Cardiac septum (tissue), 1 donor: ENCODE measurements around the gene FBXO48. TPM values are rescaled to one million over a fixed set of nuclear protein-coding genes. Genes with fewer than 3 reads are reported as not detected.

Experiments
- DNase-seq: peaks from one replicate; pipeline ENCODE4 v3.0.0-alpha.2; 2020; ENCODE audit warnings: low spot score
- intact Hi-C: fragments of 100-400 bp; cut with DNase I; formaldehyde crosslinking; loops from one replicate; pipeline ENCODE4 v1.14.0; 2022
- total RNA-seq: library from RNA; stranded (reverse); fragmentation: NEBNext Ultra II Directional; extraction: Animal tissue kit (Norgen Biotek cat#: 25700); gene quantifications from one replicate; pipeline ENCODE4 v1.2.1, GENCODE V29; 2021
- donor health status: DM: no; HTN: no; CAD: no.

The FBXO48 gene
- total RNA-seq, 1 donor from 2014 or later = 0.92 TPM

DNA sequence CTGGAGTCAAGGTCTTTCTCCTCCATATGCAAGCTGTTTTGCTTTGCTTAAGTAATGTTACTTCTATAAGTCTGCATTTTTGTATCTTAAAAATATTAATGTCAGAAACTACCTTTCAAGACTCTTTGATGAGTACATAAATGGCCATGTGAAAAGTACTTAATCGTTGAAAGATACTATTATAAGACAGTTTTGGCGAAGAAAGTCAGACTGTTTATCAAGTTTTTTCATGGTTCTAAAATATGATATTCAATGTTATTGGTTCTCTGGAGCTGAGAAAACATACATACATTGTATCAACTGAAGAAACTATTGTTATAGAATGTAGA lies 25.1 kb downstream of the FBXO48 start:
- DNase-seq = no peak
- intact Hi-C loops = loop anchor here (2.0 to 10.0 kb wide), 4 partner anchors 79 to 319 kb away; no protein-coding TSS in a partner anchor

DNA sequence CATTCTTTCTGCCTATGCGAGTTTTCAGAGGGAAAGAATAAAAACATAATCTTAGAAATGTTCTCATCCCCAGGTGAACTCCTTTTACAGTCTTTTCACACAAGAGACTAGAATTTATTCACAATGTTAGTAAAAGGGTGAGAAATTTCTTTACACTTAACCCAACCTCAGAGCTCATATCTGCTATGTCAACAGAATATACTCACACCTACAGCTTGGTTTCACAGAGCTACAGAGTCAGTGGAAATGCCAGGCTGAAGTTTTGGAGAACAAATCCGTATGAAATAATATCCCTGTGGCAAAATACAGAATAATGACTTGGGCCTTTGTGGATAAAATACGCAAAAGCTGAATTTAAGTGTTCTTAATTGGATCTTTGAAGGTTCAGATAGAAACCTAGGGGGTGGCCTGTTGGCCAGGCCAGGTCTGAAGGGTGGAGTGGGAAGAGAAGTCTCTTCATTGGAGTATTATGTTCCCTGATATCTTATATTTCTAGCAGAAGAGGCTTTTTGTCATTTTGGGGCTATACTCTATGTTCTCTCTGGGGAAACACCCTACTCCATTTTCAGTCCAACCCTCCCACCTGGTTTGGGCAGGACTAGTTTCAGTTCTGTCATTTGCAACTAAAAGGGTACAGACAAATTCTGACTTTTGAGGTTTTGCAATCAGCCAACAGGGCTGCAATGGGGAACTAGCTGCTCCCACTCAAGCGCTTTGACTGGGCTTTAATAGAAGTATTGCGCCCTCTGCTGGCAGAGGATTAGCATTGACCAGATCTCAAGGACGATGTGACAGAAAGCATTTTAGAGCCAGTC lies 25.7 kb downstream of the FBXO48 start:
- peak; percentile 88 for DNase-seq
- intact Hi-C loops = loop anchor here (2.0 to 10.0 kb wide), 4 partner anchors 79 to 319 kb away; no protein-coding TSS in a partner anchor

- intact Hi-C loops = no loop called here
- no peak for DNase-seq
Measured at GRCh38 chr2:68438455-68439303, 28.4 kb downstream of the FBXO48 start.

DNA sequence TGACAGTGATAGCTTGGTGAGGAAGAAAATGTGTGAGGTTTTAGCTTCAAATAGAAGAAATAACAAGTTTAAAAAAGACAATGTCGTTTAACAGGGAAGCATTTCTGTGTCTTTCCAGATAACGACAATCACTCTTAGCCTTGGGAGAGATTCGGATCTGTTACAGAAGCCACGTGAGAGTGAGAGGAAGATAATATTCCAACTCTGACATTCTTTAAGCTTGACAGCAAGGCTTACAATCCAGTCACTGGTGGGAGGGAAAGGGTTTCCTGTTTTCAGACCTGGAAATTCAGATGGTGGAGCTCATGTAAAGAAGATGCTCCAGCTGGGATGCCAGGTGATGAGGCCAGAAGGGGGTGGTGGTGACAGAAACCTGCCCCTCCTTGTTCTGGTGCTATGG lies 30.8 kb downstream of the FBXO48 start:
- intact Hi-C loops = no loop called here
- DNase-seq = no peak

- intact Hi-C loops = no loop called here
- no peak for DNase-seq
Measured at GRCh38 chr2:68435615-68436014, 31.5 kb downstream of the FBXO48 start.

DNA sequence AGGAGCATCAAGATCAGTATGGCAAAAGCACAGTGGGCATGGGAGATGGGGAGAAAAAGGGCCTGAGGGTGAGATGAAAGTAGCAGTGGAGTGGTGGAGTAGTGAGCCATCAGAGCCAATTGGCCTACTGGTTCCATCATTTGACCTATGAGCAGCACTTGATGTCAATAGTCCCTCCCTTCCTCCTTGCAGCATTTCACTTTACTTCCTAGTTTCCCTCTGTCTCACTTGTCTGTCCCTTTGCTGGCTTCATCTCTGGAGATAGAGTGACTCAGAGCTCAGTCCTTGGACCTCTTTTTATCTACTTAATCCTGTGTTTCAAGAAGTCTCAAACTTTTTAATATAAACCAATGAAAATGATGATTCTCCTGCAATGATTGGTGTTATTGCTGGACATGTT lies 32.1 kb downstream of the FBXO48 start:
- DNase-seq = no peak
- intact Hi-C loops = no loop called here

DNA sequence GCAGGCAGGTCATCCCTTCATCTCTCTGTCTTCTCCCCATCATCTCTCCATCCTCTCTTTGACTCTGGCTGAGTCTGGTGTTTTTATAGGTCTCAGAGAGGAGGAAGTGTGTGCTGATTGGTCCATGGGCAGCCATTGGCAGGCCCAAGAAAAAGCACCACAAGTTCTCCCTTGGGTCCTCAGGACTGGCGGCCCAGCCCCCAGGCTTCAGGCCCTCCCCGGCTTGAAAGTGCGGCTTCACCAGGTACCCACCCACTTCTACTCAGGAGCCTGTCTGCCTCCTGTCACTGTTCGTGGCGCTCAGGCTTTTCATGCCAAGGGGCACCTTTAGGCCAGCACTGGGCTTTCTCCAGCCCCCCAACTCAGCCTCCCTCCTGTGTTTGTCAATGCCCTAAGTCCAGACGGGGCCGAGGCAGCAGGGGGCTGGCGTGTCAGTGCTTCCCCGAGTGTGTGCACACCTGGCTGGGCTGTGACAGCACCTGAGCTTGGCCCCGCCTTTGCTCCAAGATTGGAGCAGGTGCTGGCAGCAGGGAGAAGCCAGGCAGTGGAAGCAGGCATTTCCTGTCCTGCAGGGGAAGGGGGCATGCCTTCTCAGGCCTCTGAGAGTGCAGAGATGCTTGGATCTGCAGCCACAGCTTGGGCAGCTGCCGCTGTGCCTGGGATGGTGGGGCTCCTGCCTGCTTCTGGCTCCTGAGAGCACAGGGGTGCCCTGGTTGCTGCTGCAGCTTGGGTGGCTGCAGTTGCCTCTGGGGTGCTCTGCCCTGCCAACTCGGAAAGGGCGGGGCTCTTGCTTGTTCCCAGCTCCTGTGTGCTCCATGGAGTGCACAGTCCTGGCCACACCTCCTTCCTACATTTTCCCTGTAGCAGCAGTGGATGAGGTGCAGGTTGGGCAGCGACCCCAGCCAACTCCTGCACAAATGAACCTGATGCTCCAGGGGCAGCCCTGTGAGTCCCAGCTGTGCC lies 34.1 kb downstream of the FBXO48 start:
- no peak for DNase-seq
- intact Hi-C loops = no loop called here

- DNase-seq = no peak
- intact Hi-C loops = no loop called here
Measured at GRCh38 chr2:68431316-68431972, 35.6 kb downstream of the FBXO48 start.

DNA sequence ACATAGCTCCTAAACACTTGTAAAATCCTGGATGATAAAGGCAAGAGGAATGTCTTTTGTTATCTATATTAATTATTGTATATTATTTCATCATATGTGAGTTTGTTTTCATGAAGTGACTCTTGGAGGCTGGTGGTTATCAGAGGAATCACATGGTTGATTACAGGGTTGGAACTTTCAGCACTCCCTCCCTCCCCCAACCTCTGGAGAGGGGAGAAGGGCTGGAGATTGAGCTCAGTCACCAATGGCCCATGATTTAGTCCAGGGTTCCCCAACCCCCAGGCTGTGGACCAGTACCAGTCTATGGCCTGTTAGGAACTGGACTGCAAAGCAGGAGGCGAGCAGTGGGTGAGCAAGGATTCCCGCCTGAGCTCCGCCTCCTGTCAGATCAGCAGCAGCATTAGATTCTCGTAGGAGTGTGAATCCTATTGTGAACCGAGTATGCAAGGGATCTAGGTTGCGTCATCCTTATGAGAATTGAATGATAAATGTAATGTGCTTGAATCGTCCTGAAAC lies 37.7 kb downstream of the FBXO48 start:
- DNase-seq = no peak
- intact Hi-C loops = no loop called here

DNA sequence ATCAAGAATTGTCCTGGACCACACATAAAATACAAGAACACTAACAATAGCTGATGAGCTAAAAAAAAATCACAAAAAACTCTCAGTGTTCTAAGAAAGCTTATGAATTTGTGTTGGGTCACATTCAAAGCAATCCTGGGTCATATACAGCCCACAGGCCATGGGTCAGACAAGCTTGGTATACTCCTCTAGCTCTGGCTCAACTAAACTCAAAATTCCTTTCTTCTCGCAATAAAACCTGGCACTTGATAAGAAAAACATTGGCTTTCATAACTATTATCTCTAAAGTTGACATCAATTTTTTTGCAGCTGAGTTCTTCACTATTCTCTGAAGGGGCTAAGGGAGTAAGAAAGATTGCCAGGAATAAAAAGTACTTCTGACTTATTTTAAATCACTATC lies 38.3 kb downstream of the FBXO48 start:
- DNase-seq = no peak
- intact Hi-C loops = no loop called here

GRCh38 chr2:68428126-68428525 lies 39.0 kb downstream of the FBXO48 start:
- no peak for DNase-seq
- intact Hi-C loops = no loop called here

- intact Hi-C loops = no loop called here
- DNase-seq = no peak
Measured at GRCh38 chr2:68426848-68427579, 40.1 kb downstream of the FBXO48 start.

DNA sequence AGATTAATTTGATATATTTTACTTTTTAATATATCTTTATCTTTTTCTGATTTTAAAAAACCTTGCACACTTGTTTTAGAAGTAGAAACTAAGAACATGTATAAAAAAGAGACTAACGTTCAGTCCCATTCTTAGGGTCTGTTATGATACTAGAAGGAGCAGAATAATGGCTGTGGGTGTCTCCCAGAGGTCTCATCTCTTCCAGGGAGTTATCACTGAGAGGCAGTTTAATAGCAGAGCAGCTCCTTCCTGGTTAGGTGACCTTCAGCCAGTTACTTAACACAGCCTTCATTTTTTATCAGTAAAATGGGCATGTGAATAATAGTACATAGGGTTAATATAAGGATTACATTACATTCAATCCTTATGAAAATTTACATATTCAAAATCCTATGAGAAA lies 40.6 kb downstream of the FBXO48 start:
- intact Hi-C loops = no loop called here

DNA sequence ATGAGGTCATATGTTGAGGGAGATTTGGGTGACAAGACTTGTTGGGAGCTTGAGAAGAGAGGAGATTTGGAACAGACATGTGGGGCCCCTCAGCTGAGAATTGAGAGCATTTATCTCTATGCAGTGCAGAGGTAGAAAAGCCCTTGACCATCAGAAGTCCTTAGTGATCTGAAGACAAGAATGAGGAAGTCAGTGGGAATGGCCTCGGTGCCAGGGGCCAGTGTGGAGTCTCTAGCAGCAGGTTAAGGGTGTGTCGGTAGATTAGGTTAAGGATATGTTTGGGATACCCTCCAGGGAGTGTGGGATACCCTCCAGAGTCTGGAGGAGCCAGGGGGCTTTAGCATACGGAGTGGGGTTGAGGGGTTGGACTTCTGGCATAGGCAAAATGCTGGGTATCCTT lies 41.6 kb downstream of the FBXO48 start:
- intact Hi-C loops = no loop called here
- DNase-seq = no peak

More for the DNA sequence above, 40.6 kb downstream of the FBXO48 start:
- no peak for DNase-seq

DNA sequence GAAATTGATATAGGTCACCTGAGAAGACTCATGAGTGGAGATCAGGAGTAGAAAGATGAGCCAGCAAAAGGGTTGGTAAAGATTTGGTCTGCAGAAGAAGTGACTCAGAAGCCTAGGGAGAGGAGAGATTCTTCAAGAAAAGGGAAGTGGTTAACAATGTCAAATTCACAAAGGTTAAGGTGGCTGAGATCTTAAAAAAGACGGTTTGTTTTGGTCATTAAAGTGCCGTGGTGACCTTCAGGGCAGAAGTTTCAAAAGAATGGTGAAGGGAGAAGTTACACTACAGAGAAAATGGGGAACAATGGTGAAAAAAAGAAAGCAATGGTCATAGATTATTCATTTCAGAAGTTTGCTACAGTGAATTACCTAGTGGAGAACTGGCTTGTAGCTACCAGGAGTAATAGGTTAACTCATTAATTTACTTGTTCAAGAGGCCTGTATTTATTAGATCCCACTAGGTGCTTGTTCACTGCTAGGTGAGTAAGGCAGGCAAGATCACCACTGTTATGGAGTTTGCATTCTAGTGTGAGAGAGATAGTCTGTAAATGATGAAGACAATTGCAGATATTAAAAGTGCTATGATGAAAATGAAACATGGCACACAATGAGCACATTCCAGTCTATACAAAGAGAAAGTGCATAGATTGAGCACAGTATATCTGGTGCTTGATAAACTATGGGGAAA lies 43.0 kb downstream of the FBXO48 start:
- no peak for DNase-seq
- intact Hi-C loops = no loop called here

DNA sequence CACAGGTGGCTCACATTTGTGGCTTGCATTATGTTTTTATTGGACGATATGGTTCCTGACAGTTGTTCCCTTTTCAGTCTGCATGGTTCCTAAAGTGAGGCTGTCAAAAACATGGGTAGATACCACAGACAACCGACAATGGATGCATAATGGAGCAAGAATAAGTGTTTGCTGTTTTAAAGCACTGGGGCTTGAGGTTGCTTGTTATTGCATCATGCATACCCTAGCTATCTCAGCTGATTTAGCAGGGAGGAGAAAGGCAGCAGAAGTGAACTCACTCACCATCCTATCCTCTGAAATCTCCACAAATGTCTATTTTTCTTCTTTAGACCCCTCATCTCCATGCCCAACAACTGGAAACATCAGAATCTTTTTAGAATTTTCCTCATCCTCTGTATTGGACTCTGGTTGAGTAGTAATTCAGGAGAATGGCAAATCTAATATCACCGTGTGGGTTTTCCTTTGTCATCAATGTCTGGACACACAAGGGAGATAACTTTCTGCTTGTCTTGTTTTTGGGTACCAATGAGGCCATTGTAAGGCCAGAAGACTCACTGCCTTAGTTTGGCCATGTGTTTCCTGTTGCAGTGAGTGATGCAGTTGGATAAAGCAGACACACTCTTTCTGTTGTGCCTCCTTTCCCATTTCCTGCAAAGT lies 46.7 kb downstream of the FBXO48 start:
- intact Hi-C loops = no loop called here
- no peak for DNase-seq

DNA sequence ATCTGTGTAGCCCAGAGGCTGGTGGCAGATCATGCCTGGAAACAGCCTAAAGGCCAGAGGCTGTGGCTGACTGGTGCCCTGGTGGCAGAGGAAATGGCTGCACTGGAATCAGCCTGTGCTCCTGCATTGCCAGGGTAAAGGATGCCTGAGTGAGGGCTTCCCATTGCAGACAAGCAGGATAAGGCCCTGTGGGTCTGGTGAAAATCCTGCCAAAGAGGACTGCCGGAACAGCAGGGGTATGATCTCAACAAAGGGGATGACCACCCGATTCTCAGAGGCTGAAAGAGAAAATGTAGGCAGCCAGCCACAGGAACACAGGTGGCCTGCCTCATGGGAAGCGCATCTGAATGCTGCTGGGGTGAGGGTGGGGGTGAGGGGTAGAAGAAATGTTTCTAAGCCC lies 48.2 kb downstream of the FBXO48 start:
- DNase-seq = no peak
- intact Hi-C loops = no loop called here
